HG03175 (cell line): ENCODE results near the gene ZCCHC3.
A peak's percentile ranks its signal among the peaks of the same experiment; 100 is the strongest.

ENCODE experiments used
- ATAC-seq: cut with Tn5 transposase; IDR thresholded peaks from one replicate; pipeline ENCODE4 v1.9.1; 2021; ENCODE audit warnings: mild to moderate bottlenecking, moderate library complexity; ENCODE audit not compliant: unreplicated experiment

Gene ZCCHC3

GRCh38 chr20:278607-279571, 18.5 kb upstream of the ZCCHC3 start:
- no peak for ATAC-seq

GRCh38 chr20:284172-284571, 13.2 kb upstream of the ZCCHC3 start:
- no peak for ATAC-seq

GRCh38 chr20:286508-286907, 10.9 kb upstream of the ZCCHC3 start:
- no peak for ATAC-seq

- ATAC-seq, result no peak
Observed at GRCh38 chr20:288956-289692, 8.2 kb upstream of the ZCCHC3 start.

- ATAC-seq, result no peak
Observed at GRCh38 chr20:289693-290083, 7.7 kb upstream of the ZCCHC3 start.

GRCh38 chr20:290084-290831, 7.1 kb upstream of the ZCCHC3 start, which contains the start of gene C20orf96:
C20orf96 (minus strand) TSS chr20:290750; CDS start chr20:290610, 140 bp downstream.
- ATAC-seq, result peak; percentile 90

- ATAC-seq, result no peak
Observed at GRCh38 chr20:294602-295001, 2.8 kb upstream of the ZCCHC3 start.

- no peak for ATAC-seq
Observed at GRCh38 chr20:295804-296203, 1.6 kb upstream of the ZCCHC3 start.

- ATAC-seq, result peak; percentile 30
Observed at GRCh38 chr20:297925-298775, 780 bp downstream of the ZCCHC3 start.

GRCh38 chr20:298776-299391, 1.5 kb downstream of the ZCCHC3 start:
- ATAC-seq, result no peak

- no peak for ATAC-seq
Observed at GRCh38 chr20:300345-300990, 3.1 kb downstream of the ZCCHC3 start.

GRCh38 chr20:301886-302848, 4.8 kb downstream of the ZCCHC3 start:
- ATAC-seq, result no peak

- ATAC-seq, result no peak
Observed at GRCh38 chr20:305745-306144, 8.4 kb downstream of the ZCCHC3 start.

GRCh38 chr20:308427-309038, 11.2 kb downstream of the ZCCHC3 start:
- ATAC-seq, result no peak

- no peak for ATAC-seq
Observed at GRCh38 chr20:309306-309840, 12.0 kb downstream of the ZCCHC3 start.

GRCh38 chr20:309841-310644, 12.7 kb downstream of the ZCCHC3 start:
- ATAC-seq, result peak; percentile 99

- no peak for ATAC-seq
Observed at GRCh38 chr20:310645-311044, 13.3 kb downstream of the ZCCHC3 start.
